Nephron (organoid): ENCODE results near the gene DRAM1.

Experiments
- H3K27ac Mint-ChIP-seq, 3 experiments: 2 replicates each; pipeline ENCODE4 v1.8.0; 2020; ENCODE audit warnings: mixed read lengths in 3 of 3, mild to moderate bottlenecking in 2 of 3, moderate library complexity in 1 of 3
- H3K27me3 Mint-ChIP-seq: 2 replicates; pipeline ENCODE4 v1.8.0; 2021; ENCODE audit warnings: low read depth, mild to moderate bottlenecking, moderate library complexity, mixed read lengths
- H3K36me3 Mint-ChIP-seq: 2 replicates; pipeline ENCODE4 v1.8.0; 2020; ENCODE audit warnings: low read depth, mixed read lengths
- H3K4me1 Mint-ChIP-seq: 2 replicates; pipeline ENCODE4 v1.8.0; 2020; ENCODE audit warnings: mixed read lengths
- H3K4me3 Mint-ChIP-seq, 3 experiments: 2 replicates each; pipeline ENCODE4 v1.8.0; 2020; ENCODE audit warnings: mild to moderate bottlenecking in 3 of 3, mixed read lengths in 3 of 3, moderate library complexity in 2 of 3
- H3K9me3 Mint-ChIP-seq: 2 replicates; pipeline ENCODE4 v1.8.0; 2020; ENCODE audit warnings: mixed read lengths
- CTCF ChIP-seq, 3 experiments: fragments of 200-600 bp; sonication (generic); IDR thresholded peaks; one replicate each; pipeline ENCODE4 v1.5.0; 2021; ENCODE audit warnings: antibody characterized with exemption in 3 of 3; ENCODE audit not compliant: unreplicated experiment in 3 of 3

DRAM1 gene

GRCh38 chr12:101954113-101954512, 76.7 kb downstream of the DRAM1 start:
- Mint-ChIP-seq H3K4me1 (peaks cover 5% of the 10 kb centered on the region), H3K9me3 (peaks cover 3% of the 10 kb centered on the region), H3K36me3 (no peaks in the 10 kb centered on the region), H3K27me3 (no peaks in the 10 kb centered on the region), H3K4me3 (no peak overlapping the region), H3K27ac (no peak overlapping the region)
- no peak for TF ChIP-seq CTCF (IDR thresholded peaks at IDR 0.05; ENCODE audit: unreplicated experiment in 3 of 3)

GRCh38 chr12:101954676-101955075, 77.3 kb downstream of the DRAM1 start:
- H3K36me3 Mint-ChIP-seq, result no peaks in the 10 kb centered on the region
- no peaks in the 10 kb centered on the region for H3K27me3 Mint-ChIP-seq
- no peak overlapping the region for H3K27ac Mint-ChIP-seq
- no peak for TF ChIP-seq CTCF (IDR thresholded peaks at IDR 0.05; ENCODE audit: unreplicated experiment in 3 of 3)
- H3K4me1 Mint-ChIP-seq, result peaks cover 5% of the 10 kb centered on the region
- no peak overlapping the region for H3K4me3 Mint-ChIP-seq
- H3K9me3 Mint-ChIP-seq, result peaks cover 3% of the 10 kb centered on the region

GRCh38 chr12:101957252-101957959, 80.0 kb downstream of the DRAM1 start:
- H3K27ac Mint-ChIP-seq, result peak overlapping the region in 1 of 3 experiments; percentile 67
- peaks cover 5% of the 10 kb centered on the region for H3K4me1 Mint-ChIP-seq
- TF ChIP-seq CTCF (IDR thresholded peaks at IDR 0.05; ENCODE audit: unreplicated experiment in 3 of 3), result no peak

GRCh38 chr12:101959607-101960006, 82.2 kb downstream of the DRAM1 start:
- Mint-ChIP-seq H3K36me3 (no peaks in the 10 kb centered on the region), H3K27me3 (no peaks in the 10 kb centered on the region), H3K27ac (no peak overlapping the region), H3K4me3 (no peak overlapping the region), H3K4me1 (peaks cover 5% of the 10 kb centered on the region), H3K9me3 (peaks cover 8% of the 10 kb centered on the region)
- no peak for TF ChIP-seq CTCF (IDR thresholded peaks at IDR 0.05; ENCODE audit: unreplicated experiment in 3 of 3)

More at GRCh38 chr12:101957252-101957959, 80.0 kb downstream of the DRAM1 start:
- no peaks in the 10 kb centered on the region for H3K36me3 Mint-ChIP-seq
- H3K27me3 Mint-ChIP-seq, result no peaks in the 10 kb centered on the region
- peaks cover 8% of the 10 kb centered on the region for H3K9me3 Mint-ChIP-seq
- H3K4me3 Mint-ChIP-seq, result no peak overlapping the region

- no peak for TF ChIP-seq CTCF (IDR thresholded peaks at IDR 0.05; ENCODE audit: unreplicated experiment in 3 of 3)
- Mint-ChIP-seq H3K36me3 (no peaks in the 10 kb centered on the region), H3K4me3 (no peak overlapping the region), H3K9me3 (peaks cover 8% of the 10 kb centered on the region), H3K27ac (no peak overlapping the region), H3K27me3 (no peaks in the 10 kb centered on the region), H3K4me1 (peaks cover 3% of the 10 kb centered on the region)
These were observed 85.1 kb downstream of the DRAM1 start for GRCh38 chr12:101962486-101962885.

- H3K4me1 Mint-ChIP-seq, result no peaks in the 10 kb centered on the region
- peaks cover 7% of the 10 kb centered on the region for H3K9me3 Mint-ChIP-seq
- H3K27me3 Mint-ChIP-seq, result no peaks in the 10 kb centered on the region
- no peak overlapping the region for H3K27ac Mint-ChIP-seq
- no peak for TF ChIP-seq CTCF (IDR thresholded peaks at IDR 0.05; ENCODE audit: unreplicated experiment in 3 of 3)
- no peak overlapping the region for H3K4me3 Mint-ChIP-seq
- no peaks in the 10 kb centered on the region for H3K36me3 Mint-ChIP-seq
These were observed 86.3 kb downstream of the DRAM1 start for GRCh38 chr12:101963697-101964096.
